ENCODE results near the gene JUND.
A peak's percentile ranks its signal among the peaks of the same experiment; 100 is the strongest.

Gene JUND

GRCh38 chr19:18322318-18322758 is 40.9 kb upstream of the JUND start:
- DNase-seq (ENCODE audit: low read depth), result peak; percentile 55
- peak overlapping the region; percentile 83 for H3K4me3 ChIP-seq (replicated peaks; ENCODE audit: low read depth, low read length)
- peak; percentile 8 for TF ChIP-seq CTCF (IDR thresholded peaks at IDR 0.05; ENCODE audit: low read length, missing control alignments)

GRCh38 chr19:18321734-18322102 is 40.3 kb upstream of the JUND start:
- H3K4me3 ChIP-seq (replicated peaks; ENCODE audit: low read depth, low read length), result peak overlapping the region; percentile 83
- peak; percentile 29 for DNase-seq (ENCODE audit: low read depth)
- no peak for TF ChIP-seq CTCF (IDR thresholded peaks at IDR 0.05; ENCODE audit: low read length, missing control alignments)

GRCh38 chr19:18320865-18321733 is 39.7 kb upstream of the JUND start:
- no peak overlapping the region for H3K4me3 ChIP-seq (replicated peaks; ENCODE audit: low read depth, low read length)
- DNase-seq (ENCODE audit: low read depth), result no peak
- TF ChIP-seq CTCF (IDR thresholded peaks at IDR 0.05; ENCODE audit: low read length, missing control alignments), result no peak

- H3K4me3 ChIP-seq (replicated peaks; ENCODE audit: low read depth, low read length), result no peak overlapping the region
- DNase-seq (ENCODE audit: low read depth), result no peak
- no peak for TF ChIP-seq CTCF (IDR thresholded peaks at IDR 0.05; ENCODE audit: low read length, missing control alignments)
Observed at GRCh38 chr19:18319591-18320135, 38.2 kb upstream of the JUND start.

- no peak overlapping the region for H3K4me3 ChIP-seq (replicated peaks; ENCODE audit: low read depth, low read length)
- no peak for DNase-seq (ENCODE audit: low read depth)
Observed at GRCh38 chr19:18317961-18318800, 36.8 kb upstream of the JUND start.

GRCh38 chr19:18313398-18313797 is 32.0 kb upstream of the JUND start:
- DNase-seq (ENCODE audit: low read depth), result no peak
- no peak for TF ChIP-seq CTCF (IDR thresholded peaks at IDR 0.05; ENCODE audit: low read length, missing control alignments)
- H3K4me3 ChIP-seq (replicated peaks; ENCODE audit: low read depth, low read length), result no peak overlapping the region

More at GRCh38 chr19:18317961-18318800, 36.8 kb upstream of the JUND start:
- TF ChIP-seq CTCF (IDR thresholded peaks at IDR 0.05; ENCODE audit: low read length, missing control alignments), result no peak
